ENCODE data around the gene ENDOD1.

- TF ChIP-seq CTCF (IDR thresholded peaks at IDR 0.05) (no peak), EZH2 (IDR thresholded peaks at IDR 0.05; ENCODE audit: borderline replicate concordance, insufficient read depth, low read depth, low read length, poor library complexity, severe bottlenecking) (no peak)
Measured at GRCh38 chr11:95081010-95081409, 8.6 kb upstream of the ENDOD1 start.

Measured in B cell (primary cell).